ENCODE data around the gene AK6. TPM values are rescaled to one million over a fixed set of nuclear protein-coding genes. Genes with fewer than 3 reads are reported as not detected.

Gene AK6
- 17.6 and 25.4 TPM in 2 replicates for total RNA-seq

DNA sequence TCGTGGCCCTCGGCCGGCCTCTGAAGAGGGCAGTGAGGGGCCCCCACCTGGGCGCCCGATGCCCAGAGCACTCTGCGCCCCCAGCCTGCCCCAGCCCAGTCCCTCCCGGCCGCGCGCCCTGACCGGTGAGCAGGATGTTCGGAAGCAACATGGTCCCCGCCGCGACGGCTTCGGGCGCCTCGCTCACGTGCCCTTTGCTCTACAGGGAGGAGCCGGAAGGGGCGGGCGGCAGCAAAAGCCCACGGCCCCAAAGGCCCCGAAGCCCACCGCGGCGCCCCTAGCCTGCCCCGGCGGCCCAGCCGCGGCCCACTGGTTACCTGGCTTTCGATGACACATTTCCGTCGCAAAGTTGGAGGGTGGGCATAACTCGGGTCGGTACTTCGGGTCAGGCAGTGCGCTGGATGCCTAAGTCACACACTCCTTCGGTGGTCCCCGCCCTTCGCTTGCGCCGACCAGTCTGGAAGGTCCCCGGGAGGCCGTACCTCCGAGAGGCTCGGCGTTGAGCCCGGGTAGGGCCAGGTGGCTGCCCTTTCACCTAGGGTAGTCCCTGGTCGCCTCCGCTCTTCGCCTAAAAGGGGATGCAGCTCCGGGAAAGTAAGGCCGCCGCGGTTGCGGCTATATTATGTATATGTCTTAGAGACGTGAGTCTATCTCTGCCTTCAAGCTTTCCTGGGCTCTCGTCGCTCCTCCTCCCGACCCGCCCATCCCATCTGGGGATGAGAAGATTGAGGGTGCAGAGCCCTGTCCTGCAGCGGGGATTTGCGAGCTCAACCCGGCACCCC lies at the start of gene AK6, which contains the start of the genes RAD17 and TAF9:
Gene AK6, minus strand, starts transcription at position 181 of the 782 bp plus-strand sequence. Its CDS starts 30 bp downstream, at position 151.
Gene RAD17, plus strand, starts transcription at position 479 of the 782 bp plus-strand sequence. CDS start 2,391 bp downstream, outside the sequence.
Gene TAF9, minus strand, starts transcription at position 181 of the 782 bp plus-strand sequence. CDS start 3,783 bp downstream, outside the sequence.

DNA sequence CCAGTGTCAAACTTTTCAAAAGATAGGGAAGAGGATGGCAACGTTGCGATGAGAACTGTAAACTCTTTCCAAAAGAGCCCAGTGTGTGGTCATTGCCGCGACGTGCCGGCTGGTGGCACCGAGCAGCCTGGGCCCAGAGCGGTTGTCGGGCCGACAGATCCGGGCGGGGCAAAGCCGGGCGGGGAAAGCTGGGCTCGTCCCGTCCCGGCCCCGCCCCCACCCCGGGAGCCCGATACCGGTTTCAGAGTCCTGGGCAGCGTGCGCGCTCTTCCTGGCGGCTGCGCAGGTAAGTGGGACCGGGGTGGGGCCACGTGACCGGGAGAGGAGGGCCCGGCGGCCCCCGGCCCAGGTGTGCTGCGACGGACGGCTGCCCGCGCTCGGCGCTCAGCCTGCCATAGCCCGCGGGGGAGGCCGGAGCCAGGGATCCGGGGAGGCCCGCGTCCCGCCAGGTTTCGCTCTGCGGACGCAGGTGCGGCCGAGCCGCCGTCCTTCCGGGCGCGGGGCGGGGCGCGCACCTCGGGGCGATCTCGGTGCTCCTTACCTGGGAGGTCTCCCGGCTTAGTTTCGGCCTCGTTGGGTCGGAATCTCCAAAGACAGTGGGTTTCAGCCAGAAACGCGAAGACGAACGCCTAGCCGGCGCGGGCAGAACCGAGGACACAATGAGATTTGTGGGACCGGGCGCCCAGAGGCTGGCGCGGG lies 45.7 kb upstream of the AK6 start, which contains the start of gene MARVELD2:
Gene MARVELD2, plus strand, starts transcription at position 232 of the 699 bp plus-strand sequence. CDS start 4,270 bp downstream, outside the sequence.

Other genes starting within 250 kb of the AK6 start
- 14.2 and 218 TPM in 2 replicates for gene CCNB1, start 202.4 kb downstream of the AK6 start, total RNA-seq
- 3.3 and 13.0 TPM in 2 replicates for gene CENPH, start 179.9 kb downstream of the AK6 start, total RNA-seq
- 36.8 and 44.2 TPM in 2 replicates for gene CDK7, start 134.6 kb downstream of the AK6 start, total RNA-seq
- 1.5 and 3.0 TPM in 2 replicates for gene CCDC125, start 36.7 kb downstream of the AK6 start, total RNA-seq
- 64.9 and 79.7 TPM in 2 replicates for gene TAF9, start within 50 bp of the AK6 start, total RNA-seq
- 20.1 and 23.2 TPM in 2 replicates for gene RAD17, start 298 bp upstream of the AK6 start, total RNA-seq
- gene MARVELD2, start 45.6 kb upstream of the AK6 start, total RNA-seq = 1.0 and 1.1 TPM in 2 replicates
- 1.1 and 1.3 TPM in 2 replicates for gene OCLN, start 123.3 kb upstream of the AK6 start, total RNA-seq
- gene GTF2H2C, start 190.7 kb upstream of the AK6 start, total RNA-seq = 26.9 and 43.1 TPM in 2 replicates